ENCODE measurements around the gene ZNF438.

DNA sequence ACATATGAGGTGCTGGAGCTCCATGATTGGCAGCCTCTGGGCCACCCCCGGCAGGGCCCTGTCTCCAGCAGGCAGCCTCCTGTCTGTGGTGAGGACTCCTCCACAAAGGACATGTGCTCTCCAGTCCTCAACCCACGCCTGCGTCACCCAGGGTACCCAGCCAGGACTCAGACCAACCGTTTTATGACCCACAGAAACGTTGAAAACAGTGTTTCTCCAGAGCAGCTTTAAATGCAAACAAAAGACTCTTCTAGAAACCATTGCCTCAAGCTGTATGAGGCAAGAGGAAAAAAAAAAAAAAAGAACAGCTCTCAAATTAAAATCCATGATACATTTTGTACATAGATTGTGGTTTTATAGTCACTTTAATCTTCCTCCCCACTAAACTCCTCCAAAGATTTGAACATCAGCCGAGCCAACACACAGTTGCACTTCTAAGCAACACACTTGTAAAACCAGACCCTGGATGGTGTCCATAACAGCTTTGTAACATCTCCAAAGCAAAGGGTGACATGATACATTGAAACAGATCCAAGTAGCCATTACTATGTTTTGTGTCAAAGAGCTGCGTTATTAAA lies 227.1 kb downstream of the ZNF438 start:
- TF ChIP-seq, protein P1, sequence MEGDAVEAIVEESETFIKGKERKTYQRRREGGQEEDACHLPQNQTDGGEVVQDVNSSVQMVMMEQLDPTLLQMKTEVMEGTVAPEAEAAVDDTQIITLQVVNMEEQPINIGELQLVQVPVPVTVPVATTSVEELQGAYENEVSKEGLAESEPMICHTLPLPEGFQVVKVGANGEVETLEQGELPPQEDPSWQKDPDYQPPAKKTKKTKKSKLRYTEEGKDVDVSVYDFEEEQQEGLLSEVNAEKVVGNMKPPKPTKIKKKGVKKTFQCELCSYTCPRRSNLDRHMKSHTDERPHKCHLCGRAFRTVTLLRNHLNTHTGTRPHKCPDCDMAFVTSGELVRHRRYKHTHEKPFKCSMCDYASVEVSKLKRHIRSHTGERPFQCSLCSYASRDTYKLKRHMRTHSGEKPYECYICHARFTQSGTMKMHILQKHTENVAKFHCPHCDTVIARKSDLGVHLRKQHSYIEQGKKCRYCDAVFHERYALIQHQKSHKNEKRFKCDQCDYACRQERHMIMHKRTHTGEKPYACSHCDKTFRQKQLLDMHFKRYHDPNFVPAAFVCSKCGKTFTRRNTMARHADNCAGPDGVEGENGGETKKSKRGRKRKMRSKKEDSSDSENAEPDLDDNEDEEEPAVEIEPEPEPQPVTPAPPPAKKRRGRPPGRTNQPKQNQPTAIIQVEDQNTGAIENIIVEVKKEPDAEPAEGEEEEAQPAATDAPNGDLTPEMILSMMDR (IDR thresholded peaks at IDR 0.05): no peak
- no peak for TF ChIP-seq POLR2A (IDR thresholded peaks at IDR 0.05)
